Activated CD4-positive, alpha-beta T cell treated with anti-CD3 and anti-CD28 coated beads for 24 hours (primary cell): ENCODE results near the gene PAX8.
"Not testable (repeated sequence)": the region's sequence is repeated elsewhere in the genome, so short reads cannot be mapped to it uniquely, and the experiment has no call there.

Experiments
- DNase-seq, 2 donors: peaks; one replicate each; pipeline ENCODE4 v3.0.0-alpha.2; 2020; ENCODE audit warnings: low read depth in 2 of 2

Gene PAX8

DNA sequence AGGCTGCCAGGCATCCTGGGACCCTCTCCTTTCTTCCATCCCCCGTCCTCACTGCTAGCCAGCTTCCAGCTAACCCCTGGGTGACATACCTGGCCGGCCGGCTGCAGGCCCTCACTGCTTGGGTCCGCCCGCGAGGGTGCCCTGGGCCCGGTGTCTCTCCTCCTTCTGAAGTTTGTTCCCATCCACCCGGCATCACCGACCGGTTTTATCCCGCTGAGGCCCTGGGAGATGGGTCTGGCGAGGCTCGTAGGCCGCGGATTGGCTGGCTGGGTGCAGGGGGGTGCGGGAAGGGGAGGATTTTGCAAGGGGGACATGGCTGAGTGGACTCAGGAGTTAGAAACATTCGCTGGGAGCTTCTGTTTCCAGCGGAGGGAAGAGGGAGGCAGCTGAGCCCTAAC is at the start of gene PAX8:
Gene PAX8 (minus strand): TSS at position 180 of the 398 bp plus-strand sequence. CDS start 527 bp downstream, outside the sequence.
- no peak for DNase-seq

DNA sequence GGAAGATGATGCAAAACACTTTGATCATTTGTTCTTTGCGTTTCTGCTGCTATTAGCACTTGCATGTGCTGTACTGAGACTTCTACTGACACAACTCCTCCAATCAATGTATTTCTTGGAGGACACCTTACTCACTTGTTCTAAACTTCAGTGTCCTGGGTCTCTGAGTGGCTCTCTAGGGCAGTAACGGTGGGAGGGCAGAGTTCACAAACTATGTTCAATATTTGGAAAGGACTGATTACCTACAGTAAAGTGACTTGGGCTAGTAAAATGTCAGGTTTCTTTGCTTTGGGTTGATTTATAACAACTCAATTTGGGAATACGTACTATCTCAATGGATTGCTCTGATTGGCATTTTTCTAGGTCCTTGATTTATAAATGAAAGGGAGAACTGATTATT is 49.3 kb upstream of the PAX8 start:
- no peak for DNase-seq

DNA sequence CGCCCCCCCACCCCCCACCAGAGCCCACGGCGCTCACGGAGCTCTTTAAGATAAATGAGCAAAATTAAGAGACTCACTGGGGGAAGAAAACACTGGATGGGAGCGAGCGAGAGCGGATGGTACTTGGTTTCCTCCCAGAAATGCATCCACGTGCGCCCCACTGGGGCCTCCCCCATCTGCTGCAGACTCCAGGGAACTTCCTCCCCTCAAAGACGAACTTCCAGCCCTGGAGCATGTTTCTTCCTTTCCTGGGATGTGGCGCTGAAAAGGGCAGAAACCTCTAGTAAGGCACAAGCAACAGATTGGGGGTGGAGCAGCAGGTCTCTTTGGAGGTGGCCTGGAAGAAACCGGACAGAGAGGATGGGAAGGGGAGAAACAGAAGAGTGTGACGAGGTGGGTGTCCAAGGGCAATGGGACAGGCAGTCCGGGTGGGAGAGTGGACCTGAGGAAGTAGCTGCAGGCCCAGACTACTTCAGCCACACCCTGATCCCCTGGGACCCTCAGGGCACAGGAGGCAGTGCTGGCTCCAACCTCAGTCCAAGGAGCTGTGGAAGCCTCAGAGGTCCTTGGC is 46.5 kb upstream of the PAX8 start:
- DNase-seq, result not testable (repeated sequence)

DNA sequence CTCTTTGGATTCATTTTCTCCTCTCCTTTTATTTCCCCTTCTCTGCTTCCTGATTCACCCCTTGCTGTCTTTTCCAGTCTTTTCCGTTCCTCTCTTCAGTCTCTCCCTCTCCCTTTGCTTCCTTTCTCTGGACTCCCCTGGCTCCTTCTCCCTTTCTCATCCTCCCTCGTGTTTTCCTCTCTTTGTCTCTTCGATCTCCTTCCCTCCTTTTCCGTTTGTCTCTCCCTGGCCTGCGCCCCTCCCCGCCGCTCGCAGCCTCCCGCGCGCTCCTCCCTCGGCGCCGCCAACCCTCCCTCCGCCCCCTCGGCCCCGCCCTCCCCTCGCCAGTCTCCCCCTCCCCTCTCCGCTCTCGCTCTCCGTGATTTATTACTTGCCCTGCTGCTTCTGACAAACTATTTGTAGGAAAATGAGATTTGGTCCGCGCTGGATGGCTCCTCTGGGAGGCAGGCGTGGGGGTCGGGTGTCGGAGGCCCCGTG is 46.0 kb upstream of the PAX8 start:
- DNase-seq, result peak; percentile 29 to 45

DNA sequence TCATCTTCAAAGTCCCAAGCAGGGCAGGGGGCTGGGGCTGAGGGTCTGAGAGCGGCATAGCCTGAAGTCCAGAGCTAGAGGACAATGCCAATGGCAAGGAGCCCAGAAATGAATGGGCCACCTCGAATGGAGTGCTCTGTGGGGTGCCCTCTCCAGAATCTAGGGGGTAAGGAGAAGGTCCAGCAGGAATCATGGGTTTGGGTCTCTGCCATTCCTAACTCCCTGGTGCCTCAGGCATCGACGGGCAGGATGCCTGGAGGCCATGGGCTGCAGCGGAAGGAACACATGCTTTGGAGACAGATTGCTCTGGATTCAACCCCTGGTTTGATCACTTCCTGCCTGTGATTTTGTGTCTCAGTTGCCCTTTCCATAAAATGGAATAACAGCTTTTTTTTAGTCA is 44.4 kb upstream of the PAX8 start:
- DNase-seq, result not testable (repeated sequence)

DNA sequence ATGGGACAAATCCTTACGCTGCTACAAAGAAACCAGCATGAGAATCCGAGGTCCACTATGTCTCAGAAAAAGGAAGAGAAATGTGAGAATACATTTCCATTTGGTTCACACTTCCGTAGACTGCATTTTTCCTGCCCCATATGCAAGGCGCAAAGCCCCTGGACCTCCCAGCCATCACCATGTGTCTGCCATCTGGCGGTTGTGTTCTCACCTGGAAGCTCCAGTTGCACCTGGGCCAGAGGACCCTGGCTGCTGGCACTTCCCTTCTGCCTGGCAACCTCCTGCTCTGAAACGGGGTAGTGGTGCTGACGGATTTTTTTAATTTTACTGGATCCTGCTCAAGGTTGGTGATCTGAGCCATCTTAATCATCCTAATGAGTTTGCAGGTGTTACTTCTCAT is 41.4 kb upstream of the PAX8 start:
- DNase-seq, result not testable (repeated sequence)

DNA sequence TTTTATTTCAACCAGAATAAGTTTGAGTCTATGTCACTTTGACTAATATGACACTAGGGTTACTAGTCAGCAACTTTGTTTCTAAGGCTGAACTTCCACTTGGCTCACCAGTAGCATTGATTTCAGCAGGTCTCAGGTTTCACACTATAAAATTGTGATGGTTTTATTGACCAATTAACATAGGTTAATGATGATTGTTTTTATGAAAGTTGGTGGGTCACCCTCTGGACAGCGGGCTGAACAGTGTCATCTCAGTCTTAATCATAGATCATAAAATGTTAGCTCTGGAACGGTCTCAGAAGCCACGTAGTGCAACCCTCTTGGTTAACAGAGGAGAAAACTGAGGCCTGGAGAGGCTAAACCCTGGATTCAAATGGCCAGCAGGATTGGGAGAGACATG is 40.2 kb upstream of the PAX8 start:
- not testable (repeated sequence) for DNase-seq

DNA sequence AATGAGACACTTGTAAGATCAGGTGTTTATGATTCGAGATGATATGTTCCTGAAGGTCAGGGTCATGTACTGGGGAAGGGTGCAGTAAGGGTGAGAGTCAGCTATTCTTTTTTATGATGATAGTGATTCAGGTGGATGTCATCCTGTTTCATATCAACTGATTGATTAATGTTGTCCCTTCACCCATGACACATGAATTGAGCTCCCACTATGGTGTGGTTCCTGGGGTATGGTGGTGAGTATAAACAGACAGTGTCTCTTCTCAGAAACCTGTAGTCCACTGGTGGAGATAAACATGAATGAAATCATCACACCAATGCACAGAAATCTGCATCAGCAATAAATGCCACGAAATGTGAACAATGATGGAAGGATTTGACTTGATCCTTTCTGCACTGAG is 37.4 kb upstream of the PAX8 start:
- no peak for DNase-seq

DNA sequence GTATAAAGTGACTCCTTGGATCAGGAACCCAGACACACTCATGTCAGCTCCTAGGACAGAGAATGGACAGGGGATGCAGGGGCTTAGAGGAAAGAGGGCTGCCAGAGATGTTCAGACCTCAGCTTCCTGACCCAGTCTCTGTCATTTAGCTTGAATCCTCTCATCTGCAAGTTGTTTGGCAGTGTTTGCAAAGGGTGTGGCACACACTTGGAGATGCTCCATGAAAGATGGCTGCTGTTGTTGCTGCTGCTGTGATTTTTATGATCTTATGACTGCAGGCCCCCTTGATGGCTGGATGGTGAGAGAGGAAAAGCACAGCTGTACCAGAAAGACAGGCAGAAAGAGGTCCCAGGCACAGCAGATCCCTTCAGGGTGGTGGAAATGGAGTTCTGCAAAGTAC is 35.9 kb upstream of the PAX8 start:
- not testable (repeated sequence) for DNase-seq

DNA sequence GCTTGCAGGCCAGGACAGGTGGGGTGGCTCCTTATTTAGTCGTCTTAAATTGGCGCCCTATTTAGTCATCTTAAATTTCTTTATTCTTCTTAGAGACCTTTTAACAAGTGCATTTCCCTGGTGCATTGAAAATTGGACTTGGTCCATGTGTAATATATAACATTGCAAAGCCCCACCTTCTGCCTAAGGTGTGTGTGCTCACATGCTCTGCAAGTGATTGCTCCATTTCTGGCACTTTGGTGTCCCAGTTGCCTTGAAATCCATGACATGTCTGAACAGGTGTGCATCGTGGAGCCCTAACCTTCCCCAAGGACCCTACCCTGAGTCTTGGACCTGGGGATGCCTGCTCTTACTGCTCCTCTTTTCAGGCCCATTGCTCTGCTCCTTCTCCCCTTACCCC is 35.5 kb upstream of the PAX8 start:
- DNase-seq, result not testable (repeated sequence)

DNA sequence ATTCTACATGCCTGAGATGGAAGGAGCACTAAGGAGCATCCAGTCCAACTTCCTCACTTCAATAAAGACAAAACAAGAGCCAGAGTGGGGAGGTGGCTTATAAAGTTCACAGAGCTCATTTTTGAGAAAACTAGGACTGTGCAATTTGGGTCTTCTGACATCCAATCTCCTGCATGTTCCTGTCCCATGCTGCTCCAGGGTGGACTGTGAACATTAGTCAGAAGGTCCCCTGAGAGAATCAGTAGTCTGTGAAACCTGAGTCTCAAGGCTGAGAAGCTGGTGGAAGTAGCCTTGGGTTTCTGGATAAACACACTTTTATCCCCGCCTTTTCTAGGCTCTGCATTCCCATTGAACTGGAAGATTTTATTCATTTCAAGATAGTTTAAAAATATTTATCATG is 33.1 kb upstream of the PAX8 start:
- not testable (repeated sequence) for DNase-seq

DNA sequence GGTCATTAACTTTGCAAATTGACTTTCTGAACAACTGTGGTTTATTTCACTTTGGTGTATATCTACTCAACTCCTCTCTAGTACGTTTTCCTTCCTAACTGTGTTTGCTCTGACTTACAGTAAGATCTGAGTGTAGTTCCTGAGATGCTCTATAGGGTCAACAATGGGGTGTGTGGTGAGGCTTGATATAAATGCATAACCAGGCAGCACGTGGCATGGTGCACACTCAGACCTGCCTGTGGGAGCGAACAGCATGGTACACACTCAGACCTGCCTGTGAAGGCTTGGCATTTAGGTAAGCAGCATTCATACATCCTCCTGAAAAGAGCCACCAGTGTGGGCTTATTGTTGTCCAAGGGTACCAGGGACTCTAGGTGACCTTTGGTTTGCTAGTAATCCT is 32.5 kb upstream of the PAX8 start:
- DNase-seq, result not testable (repeated sequence)

DNA sequence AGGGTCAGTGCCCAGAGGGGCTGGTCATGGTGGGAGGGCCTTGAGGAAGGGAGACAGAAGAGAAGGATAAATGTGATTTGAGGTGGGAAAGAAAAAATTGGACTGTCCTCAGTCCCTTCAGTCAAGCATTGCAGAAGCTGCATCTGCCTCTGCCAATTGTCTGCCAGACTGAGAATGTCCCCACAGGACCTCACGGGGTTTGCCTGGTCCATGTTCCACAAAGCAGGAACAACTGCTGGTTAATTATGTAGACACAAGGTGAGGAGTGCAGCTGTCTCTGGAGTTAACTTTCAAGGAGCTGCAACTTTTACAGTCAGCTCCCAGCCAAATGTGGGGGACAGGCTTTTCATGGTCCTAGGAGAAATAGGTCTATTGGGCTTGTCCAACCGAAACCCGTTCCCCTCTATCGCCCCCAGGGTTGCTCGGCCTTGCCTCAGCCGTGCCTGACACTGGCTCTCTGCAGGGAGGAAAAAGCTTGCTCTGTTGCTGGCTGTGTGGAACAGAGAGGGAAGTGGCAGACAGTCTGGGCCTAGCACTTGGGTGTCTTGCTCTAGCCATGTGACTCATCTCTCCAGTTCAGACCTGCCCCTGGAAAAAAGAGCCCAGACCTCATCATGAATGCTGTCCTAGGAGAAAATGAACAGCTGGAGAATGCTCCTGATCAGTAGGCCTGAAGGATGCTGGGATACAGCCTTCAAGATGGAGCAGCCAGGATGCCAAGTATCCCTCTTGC is 31.1 kb upstream of the PAX8 start:
- no peak for DNase-seq

DNA sequence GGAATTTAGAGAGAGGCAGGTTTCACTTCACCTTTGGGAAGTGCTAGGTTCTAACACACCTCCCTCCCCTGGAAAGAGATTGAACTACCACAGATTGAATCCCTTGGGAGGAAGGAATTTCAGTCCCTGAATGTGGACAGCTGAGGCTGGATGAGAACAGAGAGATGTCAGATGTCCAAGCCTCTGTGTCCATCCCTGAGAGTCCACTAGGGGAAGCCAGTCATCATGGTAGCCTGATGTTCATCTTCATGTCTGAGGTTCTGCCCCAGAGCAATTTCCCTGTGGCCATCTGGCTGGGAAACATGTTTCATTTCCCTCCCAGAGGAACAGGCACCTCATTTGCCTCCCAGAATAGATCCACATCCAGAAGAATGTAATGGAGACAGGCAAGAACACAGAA is 30.1 kb upstream of the PAX8 start:
- DNase-seq, result not testable (repeated sequence)

DNA sequence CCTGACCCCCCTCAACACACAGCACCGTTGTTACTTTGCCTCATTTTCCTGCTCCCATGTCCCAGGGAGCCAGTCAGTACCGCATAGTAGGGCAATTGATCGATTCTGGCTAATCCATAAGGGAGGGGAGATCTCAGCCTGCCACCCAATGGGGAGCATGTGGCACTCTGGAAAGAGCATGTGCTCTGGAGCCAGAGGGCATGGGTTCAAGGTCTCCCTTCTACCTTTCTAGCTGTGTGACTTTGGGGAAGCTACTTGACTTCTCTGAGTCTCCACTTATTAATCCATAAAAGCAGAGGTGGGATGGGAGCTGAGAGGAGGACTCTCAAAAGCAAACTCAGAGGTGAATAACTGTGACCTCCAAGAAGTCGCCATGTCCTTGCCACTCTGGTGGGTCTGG is 27.5 kb upstream of the PAX8 start:
- DNase-seq, result not testable (repeated sequence)

DNA sequence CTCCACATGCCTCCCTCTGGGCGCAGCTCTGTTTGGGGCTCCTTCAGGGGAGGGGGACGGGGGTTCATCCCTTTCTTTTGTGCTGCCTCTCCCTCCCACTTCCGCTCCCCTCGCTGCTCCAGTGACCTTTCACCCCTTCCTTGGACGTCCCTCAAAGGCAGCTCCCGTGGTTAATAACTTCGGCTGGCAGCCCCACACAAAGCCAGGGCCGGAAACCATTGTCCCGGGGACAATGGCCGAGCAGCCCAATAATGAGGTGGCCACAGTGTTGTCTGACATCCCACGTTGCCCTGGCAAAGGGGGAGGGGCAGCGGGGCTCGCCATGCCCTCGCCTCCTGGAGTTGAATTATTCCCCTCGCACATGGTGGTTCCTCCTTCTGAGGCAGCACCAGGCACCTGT is 27.0 kb upstream of the PAX8 start:
- DNase-seq, result not testable (repeated sequence)

DNA sequence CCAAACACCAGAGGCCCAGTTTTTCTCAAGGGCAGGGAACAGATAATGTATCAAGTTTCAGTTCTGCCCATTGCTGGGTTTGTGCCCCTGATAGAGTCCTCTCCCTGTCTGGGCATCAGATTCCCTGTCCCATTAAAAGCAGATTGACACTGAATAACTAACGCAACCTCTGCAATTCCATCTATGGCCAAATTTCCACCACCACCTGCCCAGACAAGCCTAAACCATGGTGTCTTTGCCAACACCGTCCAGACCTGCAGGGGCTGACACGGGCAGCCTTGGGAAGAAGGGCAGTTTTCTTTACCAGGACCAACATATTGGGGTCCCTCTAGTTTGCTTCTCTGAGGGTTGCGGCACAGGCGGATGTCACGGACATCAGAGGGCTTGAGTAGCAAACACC is 26.4 kb upstream of the PAX8 start:
- DNase-seq, result no peak

DNA sequence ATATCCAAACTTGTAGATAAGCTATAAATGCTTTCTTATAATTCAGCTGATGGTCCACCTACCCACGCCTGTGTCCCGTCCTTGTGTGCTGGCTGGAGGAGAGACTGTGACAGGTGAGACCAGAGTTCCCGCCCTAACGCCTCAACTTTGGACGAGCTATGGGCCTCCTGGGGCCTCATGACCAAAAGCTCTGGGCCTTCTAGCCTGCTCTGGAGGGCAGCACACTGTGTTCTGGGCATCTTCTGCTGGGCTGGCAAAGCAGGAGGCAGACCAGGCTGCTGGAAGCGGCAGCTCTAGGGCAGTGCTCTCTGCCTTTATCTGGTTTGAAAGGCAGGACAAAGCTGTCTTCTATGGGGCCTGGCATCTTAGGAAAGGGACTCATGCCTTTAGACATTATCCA is 26.0 kb upstream of the PAX8 start:
- no peak for DNase-seq

DNA sequence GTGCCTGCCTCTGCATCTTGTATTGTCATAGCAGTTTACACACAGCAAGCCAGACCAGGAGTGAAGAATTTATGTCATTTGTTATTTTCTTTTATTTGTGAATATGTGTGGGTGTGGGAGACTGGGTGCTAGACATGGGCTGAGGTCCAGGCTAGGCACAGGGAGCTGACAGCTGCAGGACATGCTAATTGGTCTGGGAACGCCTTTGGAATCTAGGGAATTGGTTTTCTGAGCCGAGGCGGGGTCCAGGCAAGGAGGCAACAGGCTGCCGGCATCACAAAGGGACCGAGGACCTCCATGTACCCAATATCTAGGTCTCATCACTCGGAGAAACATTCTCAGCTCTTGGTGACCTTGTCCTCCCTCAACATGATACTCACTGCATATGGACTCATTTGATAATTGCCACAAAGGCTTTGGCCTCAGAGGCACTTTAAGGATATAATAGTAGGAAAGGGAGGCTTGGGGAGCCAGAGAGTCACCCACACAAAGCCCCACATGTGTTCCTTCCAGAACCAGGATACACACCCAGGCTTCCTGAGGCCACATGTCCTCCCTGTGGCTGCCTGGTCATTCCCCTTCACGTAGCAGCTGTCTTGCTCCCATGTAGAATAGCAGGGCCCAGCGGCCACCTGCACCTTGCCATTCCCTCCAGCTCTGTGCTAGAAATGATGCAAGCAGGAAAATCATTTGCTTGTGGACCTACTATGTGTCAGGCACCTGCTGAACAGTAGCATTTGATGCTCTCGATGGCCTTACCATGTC is 23.7 kb upstream of the PAX8 start:
- not testable (repeated sequence) for DNase-seq

DNA sequence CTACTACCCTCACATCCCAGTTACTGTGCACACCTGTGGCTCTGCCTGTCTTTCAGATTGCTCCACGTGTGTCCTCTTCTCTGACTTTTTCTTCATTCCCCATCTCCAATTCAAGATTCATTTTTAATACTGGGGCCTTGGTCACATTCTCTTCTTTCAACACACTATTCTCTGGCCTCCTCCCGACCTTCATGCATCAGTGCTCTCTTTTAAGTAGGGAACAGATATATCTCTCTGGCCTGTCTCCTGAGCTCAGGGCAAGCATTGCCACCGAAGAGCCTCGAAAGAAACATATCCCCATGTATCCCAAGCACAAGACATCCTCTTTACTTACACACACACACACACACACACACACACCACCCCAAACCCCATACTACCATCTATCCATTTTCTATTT is 21.6 kb upstream of the PAX8 start:
- no peak for DNase-seq

DNA sequence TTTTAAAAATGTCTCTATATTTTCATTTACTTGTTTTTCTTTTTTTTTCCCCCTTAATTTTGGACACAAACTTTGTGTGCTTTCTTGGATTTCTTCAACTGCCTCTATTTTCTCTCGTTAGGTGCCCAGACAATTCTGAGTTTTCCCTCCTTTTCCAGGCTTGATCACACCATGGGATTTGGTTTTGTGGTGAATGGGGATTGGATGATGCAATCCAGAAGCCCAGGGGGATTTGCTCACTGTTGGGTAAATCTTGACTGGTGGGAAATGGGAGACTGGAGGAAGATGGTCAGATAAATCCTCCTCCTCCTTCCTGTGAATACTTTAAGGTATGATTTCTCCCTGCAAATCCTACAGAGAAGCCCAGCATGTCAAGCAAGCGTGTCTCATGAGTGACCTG is 19.5 kb upstream of the PAX8 start:
- no peak for DNase-seq

DNA sequence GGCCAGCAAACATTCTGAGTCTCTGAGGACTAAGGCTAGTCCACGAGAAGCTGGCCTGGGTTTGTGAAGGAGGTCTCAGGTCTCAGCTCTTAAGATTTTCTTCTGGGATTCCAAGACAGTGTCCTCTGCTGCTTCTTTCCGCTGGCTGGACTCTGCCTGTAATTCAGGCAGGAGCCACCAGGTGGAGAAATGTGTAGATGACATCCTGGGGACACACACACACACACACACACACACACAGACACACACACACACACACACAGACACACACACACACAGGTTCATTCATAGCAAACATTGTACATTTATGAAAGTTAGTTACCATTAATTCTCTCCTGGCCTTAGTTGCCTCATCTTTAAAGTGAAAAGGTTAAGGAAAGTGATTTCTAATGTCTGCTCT is 18.9 kb upstream of the PAX8 start:
- peak; percentile 18 to 44 for DNase-seq

DNA sequence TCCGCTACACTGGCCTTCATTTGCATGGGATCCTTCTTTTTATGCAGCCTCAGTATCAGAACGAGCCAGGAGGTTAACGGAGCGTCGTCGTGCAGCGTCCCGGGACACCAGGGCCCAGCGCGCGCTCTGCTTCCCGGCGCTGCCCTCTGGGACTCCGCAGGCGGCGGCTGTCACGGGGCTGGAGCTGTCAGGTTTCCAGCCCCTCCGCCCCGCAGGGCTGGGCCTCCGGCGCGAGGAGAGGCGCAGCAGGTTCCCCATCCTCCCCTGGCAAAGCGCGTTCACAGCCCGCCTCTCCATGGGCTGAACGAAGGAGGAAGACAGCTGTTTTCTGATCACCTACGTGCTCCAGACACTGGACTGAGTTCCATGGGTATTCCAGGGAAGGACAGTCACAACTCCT is 12.5 kb upstream of the PAX8 start:
- DNase-seq, result no peak
